NCI-H345 treated with DMSO at 0.1 percent for 48 hours (cell line): ENCODE results near the gene PHOX2A.
"Not testable (repeated sequence)": the region's sequence is repeated elsewhere in the genome, so short reads cannot be mapped to it uniquely, and the experiment has no call there.

Experiments
- DNase-seq: peaks from one replicate; lab custom pipeline; 2025; ENCODE audit not compliant: unreplicated experiment; lab: John Stamatoyannopoulos, UW

The PHOX2A gene

DNA sequence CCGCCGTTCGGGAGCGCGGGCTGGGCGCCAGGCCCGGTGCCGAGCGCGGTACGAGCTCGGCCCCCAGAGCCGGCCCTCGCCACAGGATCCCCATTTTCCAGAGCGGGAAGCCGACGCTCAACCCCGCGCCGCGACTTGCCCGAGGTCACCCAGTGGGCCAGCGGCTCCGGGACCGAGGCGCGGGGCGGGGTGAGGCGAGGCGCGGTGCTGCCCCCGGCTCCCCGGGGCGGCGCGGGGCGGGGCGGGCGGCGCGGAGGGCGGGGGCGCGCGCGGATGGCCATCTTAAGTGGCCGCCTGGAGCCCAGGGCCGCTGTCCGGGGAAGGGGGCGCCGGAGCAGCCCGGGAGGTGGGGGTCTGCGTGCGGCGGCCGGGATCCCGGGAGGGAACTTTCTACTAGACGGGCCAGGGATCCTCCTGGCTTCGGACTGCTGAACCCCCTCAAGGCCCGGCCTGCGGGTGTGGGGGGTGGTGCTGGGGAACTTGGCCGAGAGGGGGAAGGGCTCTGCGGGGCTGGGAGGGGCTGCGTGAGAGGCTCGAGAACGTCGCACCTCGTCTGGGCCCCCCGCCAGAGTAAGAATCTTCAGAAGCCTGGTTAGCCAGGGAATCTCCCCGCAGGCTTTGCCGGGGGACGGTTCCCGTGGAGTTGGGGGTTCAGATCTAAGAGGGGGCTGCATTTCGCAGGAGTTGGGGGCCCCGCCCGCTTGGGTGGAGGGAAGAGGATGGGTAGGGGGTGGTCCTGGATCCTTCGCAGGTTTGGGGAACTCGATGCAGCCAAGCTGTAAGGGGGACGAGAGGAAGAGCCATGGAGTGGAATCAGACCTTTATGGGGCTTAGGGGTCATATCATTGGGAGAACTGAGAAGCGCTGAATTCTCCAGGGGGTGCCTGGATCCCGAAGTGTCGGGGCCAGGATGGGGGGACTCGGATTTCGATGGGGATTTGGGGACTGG is 20.1 kb downstream of the PHOX2A start:
- DNase-seq: no peak

DNA sequence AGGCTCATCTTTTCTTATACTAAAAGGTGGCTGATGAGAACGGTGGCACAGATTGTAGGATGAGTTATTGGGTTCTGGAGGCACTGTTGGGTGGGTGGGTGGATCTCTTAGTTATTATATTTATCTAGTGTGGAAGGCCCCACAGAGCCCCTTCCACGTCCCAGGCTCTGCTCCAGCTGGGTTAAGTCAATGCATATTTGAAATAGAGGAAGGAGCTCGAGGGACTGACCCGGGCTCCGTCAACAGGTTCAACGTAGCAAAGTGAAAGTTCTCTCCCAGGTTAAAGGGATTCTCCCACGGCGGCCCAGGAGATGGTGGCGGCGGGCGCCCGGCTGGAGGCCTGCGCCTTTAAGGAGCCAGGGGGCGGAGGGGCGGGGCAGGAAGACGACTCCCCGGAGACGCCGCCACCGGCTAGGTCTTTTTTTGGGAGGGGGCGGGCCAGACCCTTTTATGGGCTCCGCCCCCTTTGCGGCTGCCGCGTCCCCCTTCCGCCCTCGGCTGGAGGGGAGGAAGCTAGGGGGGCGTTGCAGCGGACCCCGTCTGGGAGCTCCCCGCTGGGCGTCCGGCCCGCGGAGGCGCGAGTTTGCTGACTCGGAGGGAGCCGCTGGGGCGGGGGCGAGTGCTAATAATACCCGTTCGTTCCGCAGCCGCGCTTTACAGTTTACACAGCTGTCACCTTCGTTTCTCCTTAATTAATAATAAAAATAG is 20.9 kb downstream of the PHOX2A start:
- DNase-seq: peak; percentile 83

DNA sequence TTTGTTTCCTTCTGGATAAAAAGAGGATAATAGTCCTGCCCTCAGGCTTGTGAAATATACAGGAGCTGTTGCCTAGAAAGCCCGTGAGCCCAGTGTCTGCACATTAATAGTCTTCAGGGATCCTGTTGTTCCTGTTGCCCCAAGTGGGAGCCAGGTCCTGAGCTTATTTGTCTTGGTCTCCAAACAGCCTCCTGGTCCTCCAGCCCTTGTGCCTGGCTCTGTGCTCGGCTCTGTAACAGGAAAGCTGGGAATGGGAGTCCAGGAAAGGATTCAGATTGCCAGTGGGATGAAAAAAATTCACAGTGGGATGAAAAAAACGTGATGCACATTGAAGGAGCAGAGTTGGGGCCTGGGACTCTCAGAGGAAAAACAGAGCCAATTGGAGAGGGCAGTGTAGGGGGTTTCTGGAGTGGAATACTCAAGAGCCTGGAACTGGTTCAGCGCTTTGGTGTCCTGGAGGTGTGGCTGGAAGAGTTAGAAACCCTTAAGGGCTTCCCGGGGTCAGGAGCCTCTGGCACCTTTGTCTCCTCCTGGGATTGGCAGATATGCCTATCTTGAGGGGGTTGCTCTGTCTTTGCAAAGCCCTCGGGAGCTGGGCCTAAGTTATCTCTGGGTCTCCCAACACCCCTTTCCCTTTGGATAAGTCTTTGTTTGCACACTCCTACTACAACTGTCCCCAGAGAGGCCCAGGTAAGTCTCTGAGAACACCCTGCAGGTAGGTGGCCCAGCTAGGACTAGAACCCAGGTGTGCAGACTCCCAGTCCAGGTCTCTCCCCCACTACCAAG is 21.7 kb downstream of the PHOX2A start:
- no peak for DNase-seq

DNA sequence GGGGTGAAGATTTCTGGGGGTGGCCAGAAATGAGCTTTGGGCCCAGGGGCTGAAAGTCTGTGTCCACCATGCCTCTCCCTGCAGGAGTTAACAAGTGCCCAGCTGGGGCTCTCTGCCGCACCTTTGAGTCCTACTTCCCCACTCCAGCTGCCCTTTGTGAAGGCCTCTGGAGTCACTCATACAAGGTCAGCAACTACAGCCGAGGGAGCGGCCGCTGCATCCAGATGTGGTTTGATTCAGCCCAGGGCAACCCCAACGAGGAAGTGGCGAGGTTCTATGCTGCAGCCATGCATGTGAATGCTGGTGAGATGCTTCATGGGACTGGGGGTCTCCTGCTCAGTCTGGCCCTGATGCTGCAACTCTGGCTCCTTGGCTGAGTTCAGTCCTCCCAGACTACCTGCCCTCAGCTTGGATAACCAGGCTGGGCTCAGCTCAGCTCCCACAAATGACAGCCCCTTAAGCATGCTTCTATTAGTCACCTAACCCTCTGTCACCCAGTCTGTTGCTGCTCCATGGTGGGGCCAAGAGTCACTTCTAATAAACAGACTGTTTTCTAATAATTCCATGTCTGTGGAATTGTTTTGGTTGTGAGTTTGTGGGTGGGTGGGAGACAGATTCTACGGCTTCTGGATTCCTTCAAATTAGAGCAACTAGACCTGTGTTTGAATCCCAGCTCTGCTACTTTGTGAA is 22.4 kb downstream of the PHOX2A start:
- DNase-seq: no peak

DNA sequence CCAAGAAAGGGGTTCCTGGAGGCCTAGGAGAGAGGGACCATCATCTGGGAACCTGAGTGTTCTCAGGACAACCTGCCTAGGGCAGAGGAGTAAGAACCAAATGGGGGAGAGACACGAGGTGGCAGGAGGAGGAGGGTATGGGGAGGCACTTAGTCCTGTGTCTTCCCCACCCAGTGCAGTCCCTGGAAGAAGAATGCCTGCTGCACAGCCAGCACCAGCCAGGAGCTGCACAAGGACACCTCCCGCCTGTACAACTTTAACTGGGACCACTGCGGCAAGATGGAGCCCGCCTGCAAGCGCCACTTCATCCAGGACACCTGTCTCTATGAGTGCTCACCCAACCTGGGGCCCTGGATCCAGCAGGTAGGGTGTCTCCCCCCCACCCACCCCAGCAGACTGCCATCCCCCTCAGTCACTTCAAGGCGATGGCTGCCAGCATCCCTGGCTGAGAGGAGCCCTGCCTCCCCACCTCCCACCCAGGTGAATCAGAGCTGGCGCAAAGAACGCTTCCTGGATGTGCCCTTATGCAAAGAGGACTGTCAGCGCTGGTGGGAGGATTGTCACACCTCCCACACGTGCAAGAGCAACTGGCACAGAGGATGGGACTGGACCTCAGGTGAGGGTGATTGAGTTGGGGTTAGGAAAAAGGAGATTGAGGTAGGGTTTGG is 23.1 kb downstream of the PHOX2A start:
- no peak for DNase-seq

DNA sequence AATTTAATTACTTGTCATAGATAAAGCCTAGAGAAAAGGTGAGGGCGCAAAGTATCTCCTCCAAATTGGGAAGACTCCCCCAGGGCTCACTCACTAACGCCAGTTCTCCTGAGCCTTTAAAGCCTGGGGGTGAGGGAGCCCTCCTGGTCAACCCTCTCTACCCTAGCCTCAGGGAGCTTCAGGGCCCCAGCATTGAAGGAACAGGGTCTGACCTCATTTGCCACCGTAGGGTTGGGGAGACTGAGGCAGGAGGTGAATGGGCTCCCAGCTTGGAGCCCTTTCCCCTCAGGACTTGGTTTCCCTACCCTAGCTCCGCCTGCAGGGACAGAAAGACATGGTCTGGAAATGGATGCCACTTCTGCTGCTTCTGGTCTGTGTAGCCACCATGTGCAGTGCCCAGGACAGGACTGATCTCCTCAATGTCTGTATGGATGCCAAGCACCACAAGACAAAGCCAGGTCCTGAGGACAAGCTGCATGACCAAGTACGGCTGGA is 25.7 kb downstream of the PHOX2A start:
- no peak for DNase-seq

DNA sequence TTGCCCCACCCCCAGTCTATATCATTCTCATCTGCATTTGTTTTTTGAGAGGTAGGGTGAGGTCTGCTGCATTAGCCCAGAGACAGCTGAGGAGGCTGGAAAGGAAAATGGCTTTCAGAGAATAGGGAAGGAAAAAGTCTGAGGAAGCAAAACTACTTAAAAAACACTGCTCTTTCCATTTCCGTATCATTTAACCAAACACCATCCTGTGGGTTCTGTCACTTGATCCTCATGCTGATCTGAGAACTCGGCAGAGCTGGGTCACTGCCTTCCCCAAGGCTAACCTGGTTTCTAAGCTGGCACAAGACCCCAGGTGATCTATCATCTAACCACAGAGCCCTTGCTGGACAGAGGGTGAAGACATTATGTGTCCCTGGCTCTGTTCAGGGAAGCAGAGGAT is 26.1 kb downstream of the PHOX2A start:
- no peak for DNase-seq

DNA sequence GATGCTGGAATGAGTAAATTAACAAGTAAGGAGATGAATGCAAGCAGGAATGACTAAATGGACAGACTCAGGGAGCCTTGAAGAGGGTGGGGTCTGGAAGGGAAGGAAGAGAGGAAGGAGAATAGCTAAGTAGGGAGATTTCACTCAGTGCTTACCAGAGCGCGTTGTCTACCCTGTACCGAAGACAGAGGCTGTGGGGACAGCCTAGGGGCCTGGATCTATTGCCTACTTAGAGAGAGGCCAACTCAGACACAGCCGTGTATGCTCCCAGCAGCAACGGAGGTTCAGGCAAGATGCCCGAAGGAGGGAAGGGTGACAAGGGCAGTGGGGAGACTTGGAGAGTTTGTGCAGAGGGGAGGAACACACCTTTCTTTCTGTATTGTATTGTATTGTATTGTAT is 27.3 kb downstream of the PHOX2A start, which contains the start of gene FOLR2:
FOLR2 (plus strand) TSS at position 157 of the 400 bp plus-strand sequence. CDS start 1,791 bp downstream, outside the sequence.
- no peak for DNase-seq

DNA sequence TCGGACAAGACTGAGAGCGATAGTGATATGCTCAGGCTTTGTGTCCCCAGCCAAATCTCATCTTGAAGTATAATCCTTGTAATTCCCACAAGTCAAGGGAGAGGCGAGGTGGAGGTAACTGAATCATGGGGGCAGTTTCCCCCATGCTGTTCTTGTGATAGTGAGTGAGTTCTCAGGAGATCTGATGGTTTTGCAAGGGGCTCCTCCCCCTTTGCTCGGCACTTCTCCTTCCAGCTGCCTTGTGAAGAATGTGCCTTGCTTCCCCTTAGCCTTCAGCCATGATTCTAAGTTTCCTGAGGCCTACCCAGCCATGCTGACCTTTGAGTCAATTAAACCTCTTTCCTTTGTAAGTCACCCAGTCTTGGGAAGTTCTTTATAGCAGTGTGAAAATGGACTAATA is 34.9 kb downstream of the PHOX2A start:
- DNase-seq: no peak

DNA sequence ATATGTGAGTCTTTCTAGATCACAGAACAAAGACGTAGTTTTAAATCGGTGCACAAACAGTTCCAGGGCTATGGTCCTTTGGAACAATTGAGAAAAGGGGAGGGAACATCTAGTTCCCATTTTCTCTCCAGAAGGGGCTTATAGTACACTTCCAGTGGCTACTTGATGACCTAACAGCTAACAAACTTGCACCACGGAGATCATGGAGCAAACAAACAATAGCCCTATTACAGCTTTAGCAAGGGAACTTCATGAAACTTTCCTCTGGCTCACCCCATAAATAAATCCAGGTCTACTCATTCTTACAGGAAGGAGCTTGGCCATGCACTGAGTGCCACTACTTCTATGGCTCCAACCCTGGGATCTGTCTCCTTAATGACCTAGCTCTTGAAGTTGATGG is 35.7 kb downstream of the PHOX2A start:
- DNase-seq: no peak

DNA sequence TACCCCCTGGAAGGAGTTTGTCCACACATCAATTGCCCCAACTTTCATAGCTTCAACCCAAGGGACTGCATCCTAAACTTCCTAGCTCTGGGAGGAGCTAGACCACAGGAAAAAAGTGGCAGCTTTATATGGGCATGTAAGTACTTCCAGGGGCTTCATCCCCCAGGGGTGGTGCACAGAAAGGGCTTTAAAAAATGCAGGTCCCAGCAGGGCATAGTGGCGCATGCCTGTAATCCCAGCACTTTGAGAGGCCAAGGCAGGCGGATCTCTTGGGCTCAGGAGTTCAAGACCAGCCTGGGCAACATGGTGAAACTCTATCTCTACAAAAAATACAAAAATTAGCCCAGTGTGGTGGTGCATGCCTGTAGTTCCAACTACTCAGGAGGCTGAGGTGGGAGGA is 37.2 kb downstream of the PHOX2A start:
- DNase-seq: not testable (repeated sequence)

DNA sequence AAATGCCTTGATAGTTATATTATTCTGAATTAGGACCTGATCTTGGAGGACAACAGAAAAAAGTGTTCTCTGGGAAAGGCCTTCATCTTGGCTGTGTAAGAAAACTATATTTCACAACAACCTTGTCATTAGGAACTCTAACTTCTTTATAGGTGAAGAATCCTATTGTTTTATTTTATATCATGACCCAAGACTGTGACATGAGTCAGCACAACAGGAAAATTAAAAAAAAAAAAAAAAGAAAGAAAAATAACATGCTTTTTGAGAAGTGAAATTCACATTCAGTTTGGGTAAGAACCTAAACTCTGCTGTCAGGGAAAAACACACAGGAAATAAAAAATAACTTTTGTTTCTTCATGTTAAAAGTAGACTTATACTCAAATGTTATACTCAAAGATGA is 39.1 kb downstream of the PHOX2A start:
- no peak for DNase-seq

DNA sequence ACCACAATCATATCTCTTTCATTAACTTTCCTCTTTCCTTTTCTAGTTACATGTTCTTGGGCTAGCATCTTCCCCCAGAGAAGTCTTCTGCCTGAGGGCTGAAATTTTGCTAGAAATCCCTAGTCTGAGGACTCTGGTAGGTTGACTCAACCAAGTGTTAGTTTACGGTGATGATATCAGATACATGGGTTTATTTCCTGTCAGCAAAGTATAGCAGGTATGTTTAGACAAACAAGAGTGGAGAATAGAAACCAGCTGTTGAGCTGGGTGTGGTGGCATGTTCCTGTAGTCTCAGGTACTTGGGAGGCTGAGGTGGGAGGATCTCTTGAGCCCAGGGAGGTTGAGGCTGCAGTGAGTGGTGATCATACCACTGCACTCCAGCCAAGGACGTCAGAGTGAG is 40.8 kb downstream of the PHOX2A start:
- DNase-seq: no peak

DNA sequence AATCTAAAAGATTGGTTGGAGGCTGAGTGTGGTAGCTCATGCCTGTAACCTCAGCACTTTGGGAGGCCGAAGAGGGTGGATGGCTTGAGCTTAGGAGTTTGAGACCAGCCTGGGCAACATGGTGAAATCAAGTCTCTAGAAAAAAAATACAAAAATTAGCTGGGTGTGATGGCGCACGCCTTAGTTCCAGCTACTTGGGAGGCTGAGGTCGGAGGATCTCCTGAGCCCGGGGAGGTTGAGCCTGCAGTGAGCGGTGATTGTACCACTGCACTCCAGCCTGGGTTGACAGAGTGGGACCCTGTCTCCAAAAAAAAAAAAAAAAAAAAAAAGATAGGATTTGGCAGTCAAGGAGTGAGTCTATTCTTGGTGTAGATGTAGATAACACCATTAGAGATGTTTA is 41.4 kb downstream of the PHOX2A start:
- no peak for DNase-seq

DNA sequence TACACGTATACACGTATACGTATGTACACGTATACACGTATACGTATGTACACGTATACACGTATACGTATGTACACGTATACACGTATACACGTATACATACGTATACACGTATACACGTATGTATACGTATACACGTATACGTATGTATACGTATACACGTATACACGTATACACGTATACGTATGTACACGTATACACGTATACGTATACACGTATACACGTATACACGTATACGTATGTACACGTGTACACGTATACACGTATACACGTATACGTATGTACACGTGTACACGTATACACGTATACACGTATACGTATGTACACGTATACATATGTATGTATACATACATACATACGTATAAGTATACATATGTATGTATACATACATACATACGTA is 42.5 kb downstream of the PHOX2A start:
- DNase-seq: not testable (repeated sequence)

DNA sequence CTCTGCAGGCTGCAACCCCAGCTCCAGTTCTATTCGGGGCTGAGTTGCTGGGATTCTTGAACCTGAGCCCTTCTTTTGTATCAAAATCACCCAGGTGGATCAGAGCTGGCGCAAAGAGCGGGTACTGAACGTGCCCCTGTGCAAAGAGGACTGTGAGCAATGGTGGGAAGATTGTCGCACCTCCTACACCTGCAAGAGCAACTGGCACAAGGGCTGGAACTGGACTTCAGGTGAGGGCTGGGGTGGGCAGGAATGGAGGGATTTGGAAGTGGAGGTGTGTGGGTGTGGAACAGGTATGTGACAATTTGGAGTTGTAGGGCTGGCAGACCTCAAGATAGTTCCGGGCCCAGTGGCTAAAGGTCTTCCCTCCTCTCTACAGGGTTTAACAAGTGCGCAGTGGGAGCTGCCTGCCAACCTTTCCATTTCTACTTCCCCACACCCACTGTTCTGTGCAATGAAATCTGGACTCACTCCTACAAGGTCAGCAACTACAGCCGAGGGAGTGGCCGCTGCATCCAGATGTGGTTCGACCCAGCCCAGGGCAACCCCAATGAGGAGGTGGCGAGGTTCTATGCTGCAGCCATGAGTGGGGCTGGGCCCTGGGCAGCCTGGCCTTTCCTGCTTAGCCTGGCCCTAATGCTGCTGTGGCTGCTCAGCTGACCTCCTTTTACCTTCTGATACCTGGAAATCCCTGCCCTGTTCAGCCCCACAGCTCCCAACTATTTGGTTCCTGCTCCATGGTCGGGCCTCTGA is 48.3 kb downstream of the PHOX2A start:
- no peak for DNase-seq

DNA sequence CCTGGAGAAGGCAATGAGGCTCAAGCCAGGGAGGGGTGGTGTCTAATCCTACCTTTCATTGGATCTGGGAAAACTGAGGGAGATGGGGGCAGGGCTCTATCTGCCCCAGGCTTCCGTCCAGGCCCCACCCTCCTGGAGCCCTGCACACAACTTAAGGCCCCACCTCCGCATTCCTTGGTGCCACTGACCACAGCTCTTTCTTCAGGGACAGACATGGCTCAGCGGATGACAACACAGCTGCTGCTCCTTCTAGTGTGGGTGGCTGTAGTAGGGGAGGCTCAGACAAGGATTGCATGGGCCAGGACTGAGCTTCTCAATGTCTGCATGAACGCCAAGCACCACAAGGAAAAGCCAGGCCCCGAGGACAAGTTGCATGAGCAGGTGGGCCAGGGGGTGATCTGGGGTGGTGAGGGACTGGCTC is 52.0 kb downstream of the PHOX2A start, which contains the start of gene FOLR1:
FOLR1 (plus strand) TSS at position 180 of the 421 bp plus-strand sequence; CDS start at position 214, 34 bp downstream.
- DNase-seq: no peak

DNA sequence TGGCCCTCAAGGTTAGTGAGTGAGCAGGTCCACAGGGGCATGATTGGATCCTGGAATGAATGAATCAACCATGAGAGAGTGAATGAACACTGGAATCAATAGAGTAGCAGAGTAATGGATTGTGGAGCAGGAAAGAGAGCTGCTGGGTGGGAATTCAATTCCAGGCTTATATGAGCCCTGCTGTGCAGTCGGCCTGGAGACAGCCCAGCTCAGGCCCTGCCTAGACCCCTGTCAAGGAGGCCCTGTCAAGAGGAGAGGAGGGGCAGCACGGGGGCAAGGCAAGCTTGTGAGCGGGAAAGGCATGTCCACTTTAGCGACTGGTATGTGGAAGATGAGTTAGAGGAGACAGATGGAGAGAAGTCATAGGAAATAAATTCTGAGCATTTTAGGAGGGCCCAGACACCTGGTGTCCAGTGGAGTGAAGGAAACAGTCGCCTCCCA is 53.3 kb downstream of the PHOX2A start:
- DNase-seq: no peak
